Skeletal muscle cell (primary cell): ENCODE results near the gene STEAP1B.
A peak's percentile ranks its signal among the peaks of the same experiment; 100 is the strongest.
"Not testable (repeated sequence)": the region's sequence is repeated elsewhere in the genome, so short reads cannot be mapped to it uniquely, and the experiment has no call there.

Experiments used
- DNase-seq: peaks from one replicate; pipeline ENCODE4 v3.0.0-alpha.2; 2010; ENCODE audit warnings: low read depth
- H3K4me3 ChIP-seq: 2 replicates; pipeline ENCODE4 v1.5.1; 2011; ENCODE audit warnings: low read depth, mild to moderate bottlenecking, control low read depth, low read length, moderate library complexity

Gene STEAP1B

DNA sequence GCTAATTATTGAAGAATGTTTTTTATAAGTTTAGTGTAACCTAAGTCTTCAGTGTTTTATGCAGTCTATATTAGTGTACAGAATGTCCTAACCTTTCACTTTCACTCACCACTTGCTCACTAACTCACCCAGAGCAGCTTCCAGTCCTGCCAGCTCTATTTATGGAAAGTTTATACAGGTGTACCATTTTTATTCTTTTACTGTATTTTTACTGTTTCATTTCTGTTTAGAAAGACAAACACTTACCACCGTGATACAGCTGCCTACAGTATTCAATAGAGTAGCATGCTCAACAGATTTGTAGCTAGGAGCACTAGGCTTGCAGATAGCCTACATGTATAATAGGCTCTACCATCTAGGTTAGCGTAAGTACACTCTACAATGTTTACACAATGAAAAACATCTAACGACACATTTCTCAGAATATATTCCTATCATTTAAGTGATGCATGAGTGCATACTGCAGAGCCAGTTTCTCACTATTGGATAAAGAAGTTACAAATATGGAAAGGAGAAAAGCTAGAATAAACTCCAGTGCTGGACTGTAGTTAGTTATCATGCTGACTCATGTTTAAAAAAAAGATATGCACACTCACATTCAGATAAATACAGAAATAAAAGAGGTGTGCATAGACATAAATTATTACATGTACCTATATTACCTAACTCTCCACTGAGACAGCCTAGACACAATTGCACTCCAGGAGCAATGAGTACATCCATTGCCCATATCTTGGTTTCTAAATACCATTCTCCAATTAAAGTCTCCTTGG lies 30.4 kb downstream of the STEAP1B start:
- no peak for DNase-seq
- no peak overlapping the region for H3K4me3 ChIP-seq

DNA sequence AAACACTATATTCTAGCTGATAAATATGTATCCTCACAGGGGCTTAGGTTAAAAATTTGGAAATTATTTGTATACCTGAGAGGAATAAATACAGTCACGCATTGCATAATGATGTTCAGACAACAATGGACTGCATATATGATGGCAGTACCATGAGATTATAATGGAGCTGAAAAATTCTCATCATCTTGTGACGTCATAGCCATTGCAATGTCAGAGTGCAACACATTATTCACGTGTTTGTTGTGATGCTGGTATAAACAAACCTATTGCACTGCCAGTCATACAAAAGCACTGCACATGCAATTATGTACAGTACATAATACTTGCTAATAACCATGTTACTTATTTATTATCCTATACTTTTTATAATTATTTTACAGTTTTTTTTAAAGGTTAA lies 31.4 kb downstream of the STEAP1B start:
- DNase-seq = no peak

DNA sequence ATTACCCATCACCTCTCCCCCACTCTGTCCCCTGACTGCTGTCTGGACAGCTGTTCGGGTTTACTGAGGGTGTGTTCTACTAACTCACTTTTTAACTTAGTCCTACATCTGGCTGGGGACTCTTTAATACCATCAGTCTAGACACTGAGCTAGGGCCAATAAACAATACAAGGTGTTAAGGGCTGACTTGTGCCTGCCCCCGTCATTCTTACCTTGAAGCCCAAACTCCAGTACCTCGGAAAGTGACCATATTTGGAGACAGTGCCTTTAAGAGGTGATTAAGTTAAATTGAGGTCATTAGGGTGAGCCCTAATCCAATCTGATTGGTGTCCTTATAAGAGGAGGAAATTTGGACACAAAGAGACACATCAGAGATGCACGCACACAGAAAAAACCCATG lies 35.7 kb downstream of the STEAP1B start:
- H3K4me3 ChIP-seq = no peak overlapping the region
- no peak for DNase-seq

More for the DNA sequence above, 31.4 kb downstream of the STEAP1B start:
- no peak overlapping the region for H3K4me3 ChIP-seq

DNA sequence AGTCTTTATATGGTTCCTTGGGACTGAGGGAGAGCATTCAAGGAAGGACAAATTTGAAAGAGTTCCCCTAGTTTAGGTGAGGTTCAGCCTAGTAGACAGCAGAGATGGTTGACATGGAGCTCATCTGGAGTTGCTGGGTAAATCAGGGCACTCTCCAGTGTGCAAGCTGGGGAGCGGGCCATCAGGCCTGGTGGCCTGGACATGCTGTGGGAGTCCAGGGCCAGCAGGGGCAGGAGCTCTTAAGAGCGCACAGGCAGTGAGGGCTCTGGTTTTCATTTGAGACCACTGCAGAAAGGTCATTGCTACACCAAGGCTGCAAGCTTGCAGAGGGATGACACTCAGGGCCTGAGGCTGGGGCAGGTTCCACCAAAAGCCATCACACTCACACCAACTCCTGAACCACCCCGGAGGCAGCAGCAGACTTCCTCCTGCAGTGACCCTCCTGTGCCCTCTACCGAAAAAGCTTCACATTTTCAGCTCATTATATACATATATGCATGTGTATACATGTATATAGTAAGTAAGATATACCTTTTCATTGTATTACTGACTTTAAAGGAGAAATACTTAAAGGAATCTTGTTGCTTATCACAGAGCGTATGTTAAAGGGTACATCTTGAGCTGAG lies 39.5 kb downstream of the STEAP1B start:
- no peak overlapping the region for H3K4me3 ChIP-seq
- no peak for DNase-seq

DNA sequence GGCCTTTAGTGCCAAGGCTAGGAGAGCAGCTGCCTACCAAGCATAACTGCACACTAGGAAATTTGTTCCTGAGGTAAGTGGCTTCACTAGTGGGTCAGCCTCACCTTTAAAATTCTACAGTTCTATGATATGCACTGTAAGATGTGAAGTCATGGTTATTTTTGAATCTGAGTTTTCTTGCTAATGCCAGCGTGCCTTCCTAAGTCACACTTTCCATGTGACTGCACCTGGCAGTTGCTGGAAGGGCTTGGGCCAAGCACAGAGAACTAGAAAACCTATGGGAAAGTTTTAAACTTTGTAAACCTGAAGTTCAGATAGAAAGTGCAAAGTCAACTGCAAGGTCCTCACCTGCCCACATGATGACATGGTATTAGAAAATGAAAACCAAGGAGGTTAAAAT lies 42.5 kb downstream of the STEAP1B start:
- H3K4me3 ChIP-seq = no peak overlapping the region

DNA sequence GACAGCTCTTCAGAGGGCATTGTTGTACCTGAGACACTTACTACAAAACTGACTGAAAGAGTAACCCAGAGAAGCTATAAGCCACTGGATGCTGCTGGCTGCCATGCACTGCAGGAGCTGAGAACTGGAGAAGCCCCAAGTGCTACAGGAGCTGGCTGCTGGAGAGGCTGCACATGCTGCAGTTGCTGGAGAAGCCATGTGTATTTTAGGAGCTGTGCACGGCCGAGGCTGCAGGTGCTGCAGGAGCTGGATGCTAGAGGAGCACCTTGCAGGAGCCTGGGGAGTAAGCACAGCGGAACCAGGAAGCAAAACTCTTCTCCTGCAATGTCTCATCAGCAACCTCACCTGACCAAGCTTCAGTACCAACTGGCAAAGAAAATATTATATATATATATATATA lies 45.5 kb downstream of the STEAP1B start:
- H3K4me3 ChIP-seq = no peak overlapping the region
- no peak for DNase-seq

More for the DNA sequence above, 42.5 kb downstream of the STEAP1B start:
- DNase-seq = no peak

DNA sequence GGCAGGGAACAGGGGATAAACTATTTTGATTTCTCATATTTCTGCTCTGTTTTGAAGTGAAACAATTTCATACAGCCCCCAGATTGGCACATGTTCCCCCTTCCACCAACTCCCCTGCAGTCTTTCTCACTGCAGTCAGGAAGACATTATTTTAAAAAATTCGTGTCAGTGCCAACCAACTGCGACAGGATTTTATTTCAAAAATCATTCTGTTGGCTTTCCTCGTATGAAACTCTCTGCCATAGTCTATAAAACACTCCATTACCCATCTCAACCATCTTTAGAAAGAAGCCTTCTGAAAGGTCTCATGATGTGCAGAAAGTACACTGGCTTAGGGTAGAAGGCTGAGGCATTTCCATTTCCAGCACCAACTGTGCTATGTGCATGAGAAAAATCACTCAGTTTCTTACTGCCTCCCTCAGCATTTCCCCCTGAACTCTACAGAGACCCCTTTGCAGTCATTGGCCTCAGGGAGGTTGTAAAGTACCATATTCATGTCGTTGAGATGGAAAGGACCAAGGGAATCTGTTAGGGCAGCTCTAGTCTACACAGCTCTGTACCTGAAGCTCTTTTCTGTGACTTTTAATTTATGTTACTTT lies 46.9 kb downstream of the STEAP1B start:
- no peak for DNase-seq

DNA sequence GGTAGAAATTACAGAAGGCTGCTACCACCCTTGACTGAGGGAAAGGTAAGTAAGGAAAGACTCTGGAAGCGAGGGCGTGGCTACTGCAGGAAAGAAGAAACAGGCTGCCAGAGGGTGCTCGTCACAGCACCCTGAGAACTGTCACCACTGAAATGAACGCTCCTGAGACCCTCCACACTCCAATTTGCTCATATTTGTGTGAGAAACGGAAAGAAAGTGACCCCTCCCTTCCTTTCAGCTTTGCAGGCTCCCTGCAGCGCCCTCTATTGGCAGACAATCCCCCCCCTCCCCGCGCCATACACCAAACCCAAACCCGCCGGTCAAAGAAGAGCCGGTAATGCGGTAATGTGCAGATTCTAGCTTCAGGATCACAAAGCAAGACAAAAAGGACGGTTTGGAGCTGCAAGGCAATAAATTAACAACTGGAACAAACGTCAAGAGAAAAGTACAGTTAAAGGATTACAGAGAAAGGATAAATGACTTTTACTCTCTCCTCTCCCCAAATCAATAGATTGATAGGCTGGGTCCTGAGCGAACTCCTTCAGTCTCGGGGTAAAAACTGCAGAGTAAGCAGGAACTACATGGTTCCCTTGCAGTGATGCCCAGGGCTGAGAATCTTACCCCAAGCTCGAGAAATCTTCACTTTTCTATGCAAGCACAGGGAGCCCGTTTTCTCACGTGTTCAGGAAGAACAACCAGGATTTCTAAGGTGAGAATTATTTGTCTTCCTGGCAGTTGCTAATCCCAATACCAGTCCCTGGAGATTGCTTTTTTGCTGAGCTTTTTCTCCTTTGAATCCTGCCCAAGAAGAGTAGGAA lies 47.6 kb downstream of the STEAP1B start:
- DNase-seq = no peak
- H3K4me3 ChIP-seq = peak overlapping the region; percentile 3

More for the DNA sequence above, 46.9 kb downstream of the STEAP1B start:
- no peak overlapping the region for H3K4me3 ChIP-seq

DNA sequence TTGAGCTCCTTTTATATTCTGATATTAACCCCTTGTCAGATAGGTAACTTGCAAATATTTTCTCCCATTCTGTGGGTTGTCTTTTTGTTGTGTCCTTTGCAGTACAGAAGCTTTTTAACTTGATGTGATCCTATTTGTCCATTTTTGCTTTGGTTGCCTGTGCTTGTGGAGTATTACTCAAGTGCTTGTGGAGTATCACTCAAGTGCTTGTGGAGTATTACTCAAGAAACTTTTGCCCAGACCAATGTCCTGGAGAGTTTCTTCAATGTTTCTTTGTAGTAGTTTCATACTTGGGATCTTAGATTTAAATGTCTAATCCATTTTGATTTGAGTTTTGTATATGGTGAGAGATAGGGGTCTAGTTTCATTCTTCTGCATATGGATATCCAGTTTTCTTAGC lies 50.0 kb downstream of the STEAP1B start:
- DNase-seq, H3K4me3 ChIP-seq: not testable (repeated sequence)

DNA sequence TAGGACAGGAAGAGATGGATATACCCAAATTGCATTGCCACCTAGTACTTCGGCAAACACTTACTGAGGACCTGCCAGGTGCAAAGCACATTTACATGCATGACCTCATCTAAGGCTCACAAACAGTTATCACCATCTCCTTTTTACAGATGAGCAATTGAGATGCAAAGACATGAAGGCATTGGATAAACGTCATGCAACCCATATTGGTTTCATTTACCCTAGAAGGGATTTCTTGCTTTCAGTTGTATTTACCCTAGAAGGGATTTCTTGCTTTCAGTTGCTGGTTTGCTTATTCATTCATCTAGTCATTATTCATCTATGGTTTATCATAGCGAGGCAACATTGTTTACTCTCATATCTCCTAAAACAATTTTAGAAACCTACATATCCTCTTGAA lies 52.2 kb downstream of the STEAP1B start:
- DNase-seq = no peak
- H3K4me3 ChIP-seq = no peak overlapping the region

DNA sequence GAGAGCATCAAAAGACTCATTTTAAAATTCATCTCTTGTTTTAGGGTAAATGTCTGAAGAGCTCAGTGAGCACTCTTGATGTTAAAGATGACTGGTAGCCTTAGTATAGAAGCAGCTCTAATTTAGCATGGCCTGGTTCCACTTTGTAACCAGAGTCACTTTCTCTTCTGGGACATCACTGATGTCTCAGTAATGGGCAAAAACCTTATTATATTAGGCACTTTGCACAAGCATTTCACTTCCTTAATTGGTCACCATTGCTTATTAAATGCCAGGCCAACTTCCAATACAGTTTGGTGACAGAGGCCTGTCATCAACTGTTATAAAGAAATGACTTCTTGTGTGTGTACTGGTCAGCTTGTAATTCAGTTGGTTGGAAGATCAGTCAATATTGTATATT lies 53.0 kb downstream of the STEAP1B start:
- no peak overlapping the region for H3K4me3 ChIP-seq

DNA sequence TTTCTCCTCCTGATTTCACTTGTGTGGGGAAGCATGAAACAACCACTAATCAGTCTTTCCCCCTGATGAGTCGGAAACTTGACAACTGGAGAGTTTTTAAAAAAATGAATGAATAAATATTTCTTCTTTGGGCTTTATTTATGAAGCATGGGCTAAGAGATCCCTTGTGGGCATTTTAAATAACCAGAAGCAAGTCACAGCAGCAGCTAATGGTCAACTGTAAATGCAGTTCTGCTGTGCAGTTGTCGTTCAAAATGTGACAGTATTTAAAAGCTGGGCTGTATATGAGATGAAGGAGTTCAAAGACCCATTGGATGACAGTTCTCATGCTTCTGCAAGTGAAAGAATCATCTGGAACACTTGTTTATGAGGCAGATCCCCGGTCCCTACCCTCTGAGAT lies 54.1 kb downstream of the STEAP1B start:
- no peak overlapping the region for H3K4me3 ChIP-seq
- no peak for DNase-seq

More for the DNA sequence above, 53.0 kb downstream of the STEAP1B start:
- no peak for DNase-seq

DNA sequence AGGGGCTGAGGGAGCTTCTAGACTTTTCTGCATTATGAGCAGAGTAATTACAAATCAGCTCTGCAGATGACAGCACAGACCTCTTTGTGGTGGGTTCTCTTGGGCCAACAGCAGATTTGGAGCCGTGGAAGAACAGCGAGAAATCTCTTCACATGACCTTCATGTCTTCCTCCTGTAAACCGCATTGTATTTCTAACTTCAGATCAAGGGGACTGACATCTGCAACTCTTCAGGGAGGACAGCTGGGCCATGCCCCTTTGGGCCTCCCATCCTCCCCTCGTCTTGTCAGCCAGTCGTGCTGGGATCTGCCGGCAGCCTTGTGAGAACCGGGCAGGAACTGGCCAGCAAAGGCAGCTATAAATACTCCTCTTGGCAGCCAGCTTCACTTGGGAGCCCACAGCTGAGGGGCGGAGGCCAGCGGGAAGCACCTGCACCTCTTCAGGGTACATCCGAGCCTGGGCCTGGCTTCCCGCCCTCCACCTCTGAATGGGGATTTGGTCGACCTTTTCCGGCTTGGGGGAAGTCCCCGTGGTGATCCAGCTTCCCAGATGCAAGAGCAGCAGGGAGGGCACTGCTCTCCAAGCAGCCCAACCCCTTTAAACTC lies 54.7 kb downstream of the STEAP1B start:
- DNase-seq = peak; percentile 56
- no peak overlapping the region for H3K4me3 ChIP-seq

DNA sequence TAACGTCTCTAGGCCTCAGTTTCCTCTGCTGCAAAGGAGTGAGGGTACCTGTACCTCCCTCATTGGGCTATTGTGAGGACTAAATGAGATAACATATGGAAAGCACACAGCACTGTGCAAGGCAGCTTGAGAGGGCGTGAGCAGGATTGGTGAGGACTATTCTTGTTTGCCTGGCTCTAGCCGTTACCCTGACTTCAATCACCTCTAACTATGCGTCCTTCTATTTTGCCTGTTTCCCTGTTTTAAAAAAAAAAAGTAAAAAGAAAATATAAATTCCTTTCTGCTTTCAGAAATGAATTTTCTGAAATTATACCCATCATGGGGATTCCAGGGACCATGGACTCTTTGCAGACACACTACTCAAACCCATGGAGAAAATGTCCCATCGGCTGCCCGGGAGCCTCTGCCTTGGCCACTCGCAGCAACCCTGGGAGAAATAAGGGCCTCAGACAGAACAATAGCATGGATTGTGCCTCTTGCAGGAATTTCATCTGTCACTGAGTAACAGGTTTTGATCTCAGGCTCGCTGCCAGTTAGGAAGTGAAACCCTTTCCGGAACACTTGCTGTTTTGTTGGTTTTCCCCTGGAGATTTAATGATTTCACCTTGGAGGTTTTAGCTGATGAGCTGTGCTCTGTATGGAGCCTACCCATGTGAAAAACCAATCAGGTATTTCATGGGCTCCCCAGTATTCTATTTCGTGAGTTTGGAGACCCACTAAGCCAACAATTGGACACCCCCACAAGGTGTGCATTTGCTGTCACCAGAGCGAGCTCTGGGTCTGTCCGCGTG lies 55.6 kb downstream of the STEAP1B start:
- no peak overlapping the region for H3K4me3 ChIP-seq
- DNase-seq = no peak

DNA sequence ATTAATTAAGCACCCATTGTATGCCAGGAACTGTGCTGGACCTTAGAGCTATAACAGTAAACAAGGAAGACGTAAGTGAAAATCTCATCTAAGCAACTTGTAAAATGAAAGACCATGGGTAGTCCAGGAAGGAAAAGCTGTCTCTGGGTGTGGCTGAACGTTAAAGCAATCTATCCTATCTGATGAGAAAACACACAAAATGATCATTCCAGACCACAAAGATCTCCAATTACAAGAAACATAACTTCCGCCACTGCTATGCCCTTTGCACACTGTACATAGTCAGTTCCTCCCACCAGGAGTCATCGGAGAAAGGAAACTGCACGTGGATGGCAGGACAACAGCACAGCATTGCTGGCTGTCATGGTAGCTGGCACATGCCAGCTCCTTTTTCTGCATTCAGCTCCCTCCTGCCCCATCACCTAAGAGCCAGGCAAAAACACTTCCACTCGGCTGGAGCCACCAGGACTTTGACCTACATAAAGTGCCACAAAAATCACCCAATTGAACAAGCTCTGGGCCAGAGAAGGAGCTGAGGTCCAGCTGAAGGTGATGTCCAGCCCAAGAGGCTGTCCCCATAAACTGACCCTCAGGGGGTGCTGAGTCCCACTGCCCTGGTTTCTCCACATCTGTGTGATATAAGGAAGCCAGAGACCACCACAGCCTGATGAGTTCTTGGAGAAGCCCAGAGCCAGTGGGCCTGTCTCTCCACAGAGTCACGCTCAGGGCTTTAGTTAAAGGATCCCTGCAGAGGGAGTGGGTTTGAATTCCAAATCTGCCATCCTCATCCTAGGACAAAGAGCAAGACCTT lies 56.4 kb downstream of the STEAP1B start:
- no peak for DNase-seq
- no peak overlapping the region for H3K4me3 ChIP-seq

DNA sequence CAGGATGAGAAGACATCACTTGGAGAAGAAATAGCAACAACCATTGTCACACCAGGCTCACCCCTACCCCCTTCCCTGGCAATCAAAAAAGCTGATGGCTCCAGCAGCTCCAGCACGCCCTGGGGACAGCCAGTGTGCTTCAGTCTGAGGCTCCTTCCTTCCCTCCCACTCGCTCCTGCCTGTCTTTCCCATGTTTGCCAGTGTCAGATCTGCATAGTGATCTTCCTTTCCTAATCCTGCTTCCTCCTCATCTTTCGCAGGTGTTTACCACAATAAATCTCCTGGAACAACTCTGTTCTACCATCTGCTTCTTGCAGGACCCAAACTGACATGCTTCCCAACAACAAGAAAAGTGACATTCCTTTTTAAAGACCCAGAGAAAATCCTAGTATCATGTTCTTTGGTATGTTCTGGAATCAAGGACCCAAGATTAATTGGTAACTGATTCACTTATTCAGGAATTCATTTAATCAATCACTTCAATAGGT lies 57.1 kb downstream of the STEAP1B start:
- H3K4me3 ChIP-seq = no peak overlapping the region
- no peak for DNase-seq

DNA sequence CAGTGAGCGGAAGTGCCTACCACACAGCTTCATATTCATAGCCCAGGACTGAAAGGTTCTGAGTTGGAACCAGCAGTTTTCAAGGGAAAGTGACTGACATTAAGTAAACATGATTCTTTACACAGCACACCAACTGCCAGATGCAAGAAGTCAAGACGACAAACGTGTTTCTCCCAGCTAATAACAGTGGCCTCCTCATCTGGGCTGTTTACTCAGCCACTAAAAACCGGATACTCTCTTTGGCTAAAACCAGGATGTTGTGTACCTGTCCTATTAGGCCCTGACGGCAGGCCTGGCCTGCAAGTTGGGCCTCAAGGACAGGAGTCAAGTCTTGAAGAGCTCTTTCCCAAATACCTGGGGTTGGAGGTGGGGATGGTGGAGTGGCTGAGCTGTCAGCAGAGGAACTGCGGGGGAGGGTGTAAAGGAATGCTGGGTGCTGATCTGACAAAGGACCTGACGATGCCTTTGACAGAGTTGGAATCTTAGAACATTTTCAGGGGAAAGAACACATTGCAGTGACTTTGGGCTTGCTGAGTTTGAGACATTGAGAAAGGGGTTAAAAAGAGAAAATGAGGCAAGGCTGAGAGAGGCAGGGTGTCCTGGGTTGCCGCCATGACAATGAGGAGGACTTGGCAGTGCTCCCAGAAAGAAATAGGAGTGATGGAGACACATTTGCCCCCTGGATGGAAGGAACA lies 57.7 kb downstream of the STEAP1B start:
- DNase-seq = no peak
- no peak overlapping the region for H3K4me3 ChIP-seq
